HepG2 (cell line): ENCODE measurements around the gene MRPS31. TPM values are rescaled to one million over a fixed set of nuclear protein-coding genes. Genes with fewer than 3 reads are reported as not detected.

Experiments used
- HINFP ChIP-seq: sonication (generic); formaldehyde crosslinking; IDR thresholded peaks from 2 replicates; pipeline ENCODE4 v1.4.0; 2020; ENCODE audit warnings: low read depth, mild to moderate bottlenecking, missing genetic modification reagents
- SMC3 ChIP-seq: IDR thresholded peaks from 2 replicates; pipeline ENCODE4 v1.6.1; 2011; ENCODE audit warnings: low read length, improper control_type of control experiment
- SNAI1 ChIP-seq: sonication (generic); formaldehyde crosslinking; IDR thresholded peaks from 2 replicates; pipeline ENCODE4 v1.5.0; 2020; ENCODE audit warnings: mild to moderate bottlenecking, missing genetic modification reagents, borderline replicate concordance
- SYNCRIP ChIP-seq: fragments of 200-400 bp; formaldehyde crosslinking; IDR thresholded peaks from 2 replicates; pipeline ENCODE4 v1.6.1; 2018; ENCODE audit warnings: mild to moderate bottlenecking, low read depth, low read length; ENCODE audit not compliant: insufficient read depth
- XRCC5 ChIP-seq: fragments of 200-400 bp; formaldehyde crosslinking; optimal IDR thresholded peaks from 2 replicates; pipeline ENCODE3; 2017; ENCODE audit warnings: mild to moderate bottlenecking, low read length
- ZBTB7B ChIP-seq: sonication (generic); formaldehyde crosslinking; IDR thresholded peaks from 2 replicates; pipeline ENCODE4 v1.4.0; 2020; ENCODE audit warnings: missing genetic modification reagents
- ZNF143 ChIP-seq: sonication (generic); formaldehyde crosslinking; IDR thresholded peaks from 2 replicates; pipeline ENCODE4 v1.4.0; 2020; ENCODE audit warnings: missing genetic modification reagents
- ZNF333 ChIP-seq: sonication (generic); formaldehyde crosslinking; IDR thresholded peaks from 2 replicates; pipeline ENCODE4 v1.4.0; 2020; ENCODE audit warnings: mild to moderate bottlenecking, missing genetic modification reagents, borderline replicate concordance
- ZNF503 ChIP-seq: sonication (generic); formaldehyde crosslinking; IDR thresholded peaks from 2 replicates; pipeline ENCODE4 v1.4.0; 2020; ENCODE audit warnings: missing genetic modification reagents
- ZNF563 ChIP-seq: sonication (generic); formaldehyde crosslinking; IDR thresholded peaks from 2 replicates; pipeline ENCODE4 v1.8.0; 2022; ENCODE audit warnings: mild to moderate bottlenecking, moderate library complexity, missing genetic modification reagents
- ZNF574 ChIP-seq: sonication (generic); formaldehyde crosslinking; IDR thresholded peaks from 2 replicates; pipeline ENCODE4 v1.4.0; 2020; ENCODE audit warnings: missing genetic modification reagents
- ZNF687 ChIP-seq: sonication (generic); formaldehyde crosslinking; IDR thresholded peaks from 2 replicates; pipeline ENCODE4 v1.5.1; 2020; ENCODE audit warnings: mild to moderate bottlenecking, missing genetic modification reagents, moderate library complexity
- ZSCAN21 ChIP-seq: sonication (generic); formaldehyde crosslinking; IDR thresholded peaks from 2 replicates; pipeline ENCODE4 v1.8.0; 2022; ENCODE audit warnings: mild to moderate bottlenecking, missing genetic modification reagents, moderate library complexity, borderline replicate concordance
- ZSCAN5A ChIP-seq: sonication (generic); formaldehyde crosslinking; IDR thresholded peaks from 2 replicates; pipeline ENCODE4 v1.8.0; 2022; ENCODE audit warnings: mild to moderate bottlenecking, missing genetic modification reagents, borderline replicate concordance
- ZZZ3 ChIP-seq: sonication (generic); formaldehyde crosslinking; IDR thresholded peaks from 2 replicates; pipeline ENCODE4 v1.4.0; 2020; ENCODE audit warnings: missing genetic modification reagents, mild to moderate bottlenecking, borderline replicate concordance
- polyA plus RNA-seq, 8 experiments: library from polyadenylated mRNA; depleted of rRNA in 3 of 8; stranded (reverse) in 7 of 8; unstranded in 1 of 8; fragments of >200 nt; fragmentation: Illumina TruSeq in 4 of 8; extraction: Trizol in 4 of 8; gene quantifications; 2 replicates each; pipeline versions ENCODE4 v1.2.1 to v1.2.3, GENCODE V29; 2011 to 2016; ENCODE audit warnings: low read depth in 4 of 8, missing spikeins in 1 of 8, mixed read lengths in 1 of 8; ENCODE audit not compliant: insufficient read depth in 1 of 8
- total RNA-seq, 5 experiments: library from RNA; depleted of rRNA; stranded (reverse); fragments of >200 nt; fragmentation: Illumina TruSeq; extraction: Trizol; gene quantifications; 2 replicates each; pipeline ENCODE4 v1.2.3, GENCODE V29; 2016; ENCODE audit warnings: low read depth in 1 of 5

The MRPS31 gene
- total and polyA plus RNA-seq, 2 of the 13 experiments (the other 11 are each of a cell fraction or from before 2014, with no cell fraction given) = 23.7 to 34.1 TPM

- TF ChIP-seq ZNF143 (CRISPR knock-in tag) (peak; percentile 71), ZNF333 (CRISPR knock-in tag) (no peak), SYNCRIP (no peak), ZBTB7B (0 out of 2 replicates have a peak, but pooled peaks have one; percentile 21), ZSCAN21 (peak; percentile 19; the same call in 1 of the 2 replicates), ZZZ3 (CRISPR knock-in tag) (no peak), HINFP (no peak), ZNF574 (CRISPR knock-in tag) (peak; percentile 56), SNAI1 (CRISPR knock-in tag) (no peak), ZNF687 (CRISPR knock-in tag) (peak; percentile 75), XRCC5 (peak; percentile 57), SMC3 (no peak), ZNF503 (no peak), ZNF563 (peak; percentile 40; the same call in 1 of the 2 replicates), ZSCAN5A (CRISPR knock-in tag) (no peak)
Observed at GRCh38 chr13:40780822-40781401, 9.9 kb upstream of the MRPS31 start (continued).
